Esophagus squamous epithelium (tissue), 4 donors: ENCODE results near the gene TMEM202.

Experiments used
- CTCF ChIP-seq, 6 experiments: fragments of 450-650 bp in 4 of 6; fragments of 200-600 bp in 2 of 6; sonication (generic) in 2 of 6; IDR thresholded peaks; one replicate each; pipeline ENCODE4 v1.5.1; 2016 to 2019; ENCODE audit warnings: antibody characterized with exemption in 6 of 6, mild to moderate bottlenecking in 4 of 6, moderate library complexity in 4 of 6
- POLR2A ChIP-seq, 4 donors: fragments of 450-650 bp; IDR thresholded peaks; one replicate each; pipeline ENCODE4 v1.6.1; 2017; ENCODE audit warnings: antibody characterized with exemption in 4 of 4, mild to moderate bottlenecking in 4 of 4, moderate library complexity in 3 of 4

- no peak for TF ChIP-seq CTCF (IDR thresholded peaks at IDR 0.05)
- TF ChIP-seq POLR2A (IDR thresholded peaks at IDR 0.05): no peak
These were observed 39.7 kb downstream of the TMEM202 start for GRCh38 chr15:72437650-72438316.
